Breast epithelium (tissue), 4 donors: ENCODE measurements around the gene SCLY. TPM values are rescaled to one million over a fixed set of nuclear protein-coding genes. Genes with fewer than 3 reads are reported as not detected.
A peak's percentile ranks its signal among the peaks of the same experiment; 100 is the strongest.

Experiments used
- DNase-seq, 2 donors: peaks; one replicate each; pipeline ENCODE4 v3.0.0-alpha.2; 2019; ENCODE audit warnings: low spot score in 2 of 2
- H3K27ac ChIP-seq, 2 donors: fragments of 200-600 bp; sonication (generic) in 1 of 2; one replicate each; pipeline ENCODE4 v1.5.1; 2016 to 2019; ENCODE audit warnings: mild to moderate bottlenecking in 1 of 2
- H3K27me3 ChIP-seq, 2 donors: fragments of 200-600 bp; sonication (generic) in 1 of 2; one replicate each; pipeline versions ENCODE4 v1.5.1 to v1.6.0; 2017 to 2019; ENCODE audit warnings: control low read depth in 1 of 2, mild to moderate bottlenecking in 1 of 2
- H3K36me3 ChIP-seq: fragments of 200-600 bp; one replicate; pipeline ENCODE4 v1.5.1; 2019
- H3K4me1 ChIP-seq, 2 donors: fragments of 200-600 bp; sonication (generic); one replicate each; pipeline ENCODE4 v1.5.1; 2016 to 2019; ENCODE audit warnings: control low read depth in 1 of 2
- H3K4me3 ChIP-seq, 3 donors: fragments of 200-600 bp; sonication (generic); 1 replicate in 2 of 3; 2 replicates in 1 of 3; pipeline ENCODE4 v1.5.1; 2016 to 2019; ENCODE audit warnings: mild to moderate bottlenecking in 3 of 3, moderate library complexity in 2 of 3
- H3K9me3 ChIP-seq, 2 donors: fragments of 200-600 bp; sonication (generic) in 1 of 2; one replicate each; pipeline ENCODE4 v1.5.1; 2016 to 2019; ENCODE audit warnings: control low read depth in 1 of 2
- CTCF ChIP-seq, 3 donors: fragments of 450-650 bp; IDR thresholded peaks; one replicate each; pipeline ENCODE4 v1.5.1; 2016 to 2017; ENCODE audit warnings: antibody characterized with exemption in 3 of 3, mild to moderate bottlenecking in 3 of 3, moderate library complexity in 3 of 3
- POLR2A ChIP-seq: fragments of 450-650 bp; IDR thresholded peaks from one replicate; pipeline ENCODE4 v1.6.1; 2016; ENCODE audit warnings: antibody characterized with exemption, mild to moderate bottlenecking, moderate library complexity
- POLR2AphosphoS5 ChIP-seq, 3 donors: sonication (generic); formaldehyde crosslinking; IDR thresholded peaks; one replicate each; pipeline ENCODE4 v1.6.1; 2017; ENCODE audit warnings: antibody characterized with exemption in 3 of 3
- intact Hi-C: fragments of 100-400 bp; cut with DNase I; formaldehyde crosslinking; loops from one replicate; pipeline ENCODE4 v1.15.1; 2023; ENCODE audit warnings: low total_unique reads
- total RNA-seq, 3 donors: library from RNA; depleted of rRNA; stranded (reverse); fragments of >200 nt; gene quantifications; one replicate each; pipeline ENCODE4 v1.1.0, GENCODE V29; 2016

The SCLY gene
- total RNA-seq, 3 donors from 2014 or later: 11.2 to 16.7 (median 12.1) TPM

- DNase-seq: no peak
These were observed 24.0 kb downstream of the SCLY start for GRCh38 chr2:238084761-238085160.

GRCh38 chr2:238085899-238086298, 25.1 kb downstream of the SCLY start:
- intact Hi-C loops: no loop called here
- DNase-seq: no peak
- no peak for TF ChIP-seq CTCF (IDR thresholded peaks at IDR 0.05)
- no peak for TF ChIP-seq POLR2AphosphoS5 (IDR thresholded peaks at IDR 0.05)
- no peak for TF ChIP-seq POLR2A
- H3K4me1 ChIP-seq: no peaks in the 10 kb centered on the region
- no peaks in the 10 kb centered on the region for H3K9me3 ChIP-seq
- no peak overlapping the region for H3K4me3 ChIP-seq
- no peak overlapping the region for H3K27ac ChIP-seq
- H3K36me3 ChIP-seq: no peaks in the 10 kb centered on the region
- no peaks in the 10 kb centered on the region for H3K27me3 ChIP-seq

More at GRCh38 chr2:238084761-238085160, 24.0 kb downstream of the SCLY start:
- H3K4me1 ChIP-seq: no peaks in the 10 kb centered on the region
- no peak overlapping the region for H3K27ac ChIP-seq
- no peak overlapping the region for H3K4me3 ChIP-seq
- H3K27me3 ChIP-seq: no peaks in the 10 kb centered on the region
- intact Hi-C loops: no loop called here
- no peaks in the 10 kb centered on the region for H3K36me3 ChIP-seq
- no peaks in the 10 kb centered on the region for H3K9me3 ChIP-seq
- TF ChIP-seq CTCF (IDR thresholded peaks at IDR 0.05) (no peak), POLR2A (no peak), POLR2AphosphoS5 (IDR thresholded peaks at IDR 0.05) (no peak)

GRCh38 chr2:238087211-238087610, 26.4 kb downstream of the SCLY start:
- no peak for DNase-seq
- Histone ChIP-seq H3K4me3 (no peak overlapping the region), H3K27ac (no peak overlapping the region), H3K4me1 (no peaks in the 10 kb centered on the region), H3K36me3 (no peaks in the 10 kb centered on the region), H3K9me3 (no peaks in the 10 kb centered on the region), H3K27me3 (no peaks in the 10 kb centered on the region)
- intact Hi-C loops: no loop called here
- TF ChIP-seq CTCF (IDR thresholded peaks at IDR 0.05): no peak
- TF ChIP-seq POLR2AphosphoS5 (IDR thresholded peaks at IDR 0.05): no peak

GRCh38 chr2:238090887-238091286, 30.1 kb downstream of the SCLY start:
- no peaks in the 10 kb centered on the region for H3K36me3 ChIP-seq
- DNase-seq: peak in 1 of 2 donors; percentile 4
- no peak overlapping the region for H3K27ac ChIP-seq
- no peak overlapping the region for H3K4me3 ChIP-seq
- TF ChIP-seq POLR2AphosphoS5 (IDR thresholded peaks at IDR 0.05) (no peak), POLR2A (no peak), CTCF (IDR thresholded peaks at IDR 0.05) (no peak)
- intact Hi-C loops: no loop called here
- H3K4me1 ChIP-seq: no peaks in the 10 kb centered on the region
- no peaks in the 10 kb centered on the region for H3K9me3 ChIP-seq
- H3K27me3 ChIP-seq: no peaks in the 10 kb centered on the region

- Histone ChIP-seq H3K27me3 (no peaks in the 10 kb centered on the region), H3K4me1 (no peaks in the 10 kb centered on the region), H3K4me3 (no peak overlapping the region), H3K36me3 (no peaks in the 10 kb centered on the region), H3K27ac (no peak overlapping the region), H3K9me3 (no peaks in the 10 kb centered on the region)
- peak in 1 of 2 donors; percentile 5 for DNase-seq
- TF ChIP-seq POLR2AphosphoS5 (IDR thresholded peaks at IDR 0.05) (no peak), CTCF (IDR thresholded peaks at IDR 0.05) (no peak), POLR2A (no peak)
- intact Hi-C loops: no loop called here
These were observed 30.7 kb downstream of the SCLY start for GRCh38 chr2:238091436-238092060.
